Renal cortical epithelial cell (primary cell): ENCODE data around the gene E2F1. TPM values are rescaled to one million over a fixed set of nuclear protein-coding genes. Genes with fewer than 3 reads are reported as not detected.
A peak's percentile ranks its signal among the peaks of the same experiment; 100 is the strongest.

Source experiments
- DNase-seq: peaks from one replicate; pipeline ENCODE4 v3.0.0-alpha.2; 2011; ENCODE audit warnings: low read depth
- total RNA-seq: library from RNA; depleted of rRNA; stranded (reverse); fragments of >200 nt; gene quantifications from 2 replicates; pipeline ENCODE4 v1.2.3, GENCODE V29; 2014

The E2F1 gene
- total RNA-seq, 1 donor from 2014 or later, result 0.89 TPM

DNA sequence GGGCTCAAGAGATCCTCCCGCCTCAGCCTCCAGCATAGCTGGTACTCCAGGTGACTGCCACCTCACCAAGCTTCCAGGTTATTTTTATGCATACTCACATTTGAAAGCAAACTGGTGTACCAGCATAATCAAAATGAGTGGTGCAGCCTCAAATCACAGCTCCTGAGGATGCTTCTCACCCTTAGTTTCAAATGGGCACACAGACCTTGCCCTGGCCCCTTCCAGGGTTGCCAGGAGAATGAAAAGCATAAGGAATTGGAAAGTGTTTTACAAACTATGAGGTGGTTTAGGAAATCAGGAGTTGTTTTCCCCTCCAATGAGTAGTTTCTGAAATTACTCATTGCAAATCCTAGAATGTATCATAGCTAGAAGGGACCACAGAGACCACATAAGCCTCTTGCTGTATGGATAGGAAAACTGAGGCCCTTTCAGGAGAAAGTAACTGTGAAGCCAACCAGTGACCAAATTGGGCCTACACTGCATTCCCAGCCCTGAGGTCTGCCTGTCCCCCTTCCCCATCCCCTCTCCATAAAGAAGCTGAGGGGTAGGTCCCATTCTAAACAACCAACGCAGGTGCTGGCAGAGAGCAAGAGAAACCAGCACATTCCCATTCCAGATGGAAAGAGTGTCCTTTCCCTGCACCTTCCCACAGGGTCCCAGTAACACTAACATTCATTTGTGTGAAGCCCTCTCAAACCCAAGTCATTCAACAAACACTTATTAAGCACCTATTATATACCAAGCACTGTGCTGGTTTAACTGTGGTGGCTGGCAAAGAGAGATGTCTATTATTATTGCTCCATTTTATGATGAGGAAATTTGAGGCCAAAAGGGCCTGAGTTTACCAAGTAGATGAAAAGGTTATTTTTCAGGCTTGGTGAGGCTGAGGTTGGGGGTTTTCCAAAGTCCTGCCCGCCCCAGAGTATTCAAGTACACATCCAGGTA, 2.1 kb upstream of the E2F1 start:
- DNase-seq, result no peak

DNA sequence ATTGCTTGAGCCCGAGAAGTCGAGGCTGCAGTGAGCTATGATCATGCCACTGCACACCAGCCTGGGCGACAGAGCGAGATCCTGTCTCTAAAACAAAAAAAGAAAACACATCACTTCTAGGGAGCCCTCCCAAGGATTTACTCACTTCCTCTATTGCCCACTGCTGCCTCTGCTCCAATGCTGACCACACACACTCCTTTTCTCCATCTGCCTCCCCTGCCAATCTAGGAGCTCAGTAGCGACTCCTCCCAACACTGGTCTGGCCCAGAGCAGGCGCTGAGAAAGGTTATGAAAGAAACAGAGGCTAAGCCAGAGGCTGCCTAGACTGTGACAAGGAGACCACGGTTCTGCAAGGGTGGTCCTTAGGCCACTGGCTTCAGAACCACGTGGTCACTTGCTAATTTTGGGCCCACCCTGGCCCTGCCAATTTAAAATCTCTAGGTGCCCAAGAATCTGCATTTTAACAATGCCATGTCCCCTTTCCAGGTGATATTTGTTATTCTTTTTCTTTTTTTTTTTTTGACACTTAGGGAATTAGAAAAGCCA, 1.3 kb upstream of the E2F1 start:
- no peak for DNase-seq

DNA sequence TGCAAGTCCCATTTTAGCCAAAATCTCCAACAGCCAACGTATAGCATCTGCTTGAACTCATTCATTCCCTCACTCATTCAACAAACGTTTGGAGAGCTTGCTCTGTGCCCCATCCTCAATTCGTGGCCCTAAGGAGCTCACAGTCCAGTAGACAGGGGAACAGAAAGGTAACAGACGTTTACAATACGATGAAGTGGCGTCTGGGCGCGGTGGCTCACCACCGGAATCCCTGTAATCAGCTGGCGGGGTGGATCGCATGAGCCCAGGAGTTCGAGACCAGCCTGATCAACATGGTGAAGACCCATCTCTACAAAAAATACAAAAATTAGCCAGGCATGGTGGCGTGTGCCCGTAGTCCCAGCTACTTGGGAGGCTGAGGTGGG, 790 bp upstream of the E2F1 start:
- no peak for DNase-seq

DNA sequence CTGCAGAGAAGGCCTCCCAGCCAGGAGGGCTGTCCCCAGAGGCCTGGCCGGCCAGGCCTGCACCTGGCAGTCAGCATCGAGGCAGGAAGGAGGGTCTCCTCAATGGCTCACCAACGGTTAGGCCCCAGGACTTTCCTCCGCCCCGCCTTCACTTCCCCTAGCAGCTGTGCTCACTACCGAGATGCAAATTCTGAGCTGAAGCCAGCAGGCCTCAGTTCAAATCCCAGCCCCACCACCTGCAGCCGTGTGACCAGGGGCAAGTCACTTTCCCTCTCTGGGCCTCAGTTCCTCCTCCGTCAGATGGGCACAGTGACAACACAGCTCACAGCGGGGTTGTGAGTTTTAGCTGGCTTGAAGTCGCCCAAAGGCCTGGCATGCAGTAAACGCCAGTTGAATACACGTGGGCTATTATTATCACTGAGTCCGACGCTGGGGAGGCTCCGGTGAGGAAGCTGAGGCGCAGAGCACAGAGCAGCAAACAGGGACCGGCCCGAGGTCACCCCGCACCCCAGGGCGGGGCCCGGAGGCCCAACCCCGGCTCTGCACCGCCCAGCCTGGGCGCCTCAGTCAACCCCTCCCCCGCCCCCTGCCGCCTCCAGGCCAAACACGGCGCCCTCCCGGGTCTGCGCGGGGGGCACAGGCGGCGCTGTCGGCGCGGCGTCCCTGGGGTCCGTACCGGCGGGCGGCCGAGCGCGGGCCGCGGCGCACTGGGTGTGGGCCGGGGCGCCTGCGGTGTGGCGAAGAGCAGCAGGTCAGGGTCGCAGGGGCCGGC, 671 bp downstream of the E2F1 start:
- no peak for DNase-seq

DNA sequence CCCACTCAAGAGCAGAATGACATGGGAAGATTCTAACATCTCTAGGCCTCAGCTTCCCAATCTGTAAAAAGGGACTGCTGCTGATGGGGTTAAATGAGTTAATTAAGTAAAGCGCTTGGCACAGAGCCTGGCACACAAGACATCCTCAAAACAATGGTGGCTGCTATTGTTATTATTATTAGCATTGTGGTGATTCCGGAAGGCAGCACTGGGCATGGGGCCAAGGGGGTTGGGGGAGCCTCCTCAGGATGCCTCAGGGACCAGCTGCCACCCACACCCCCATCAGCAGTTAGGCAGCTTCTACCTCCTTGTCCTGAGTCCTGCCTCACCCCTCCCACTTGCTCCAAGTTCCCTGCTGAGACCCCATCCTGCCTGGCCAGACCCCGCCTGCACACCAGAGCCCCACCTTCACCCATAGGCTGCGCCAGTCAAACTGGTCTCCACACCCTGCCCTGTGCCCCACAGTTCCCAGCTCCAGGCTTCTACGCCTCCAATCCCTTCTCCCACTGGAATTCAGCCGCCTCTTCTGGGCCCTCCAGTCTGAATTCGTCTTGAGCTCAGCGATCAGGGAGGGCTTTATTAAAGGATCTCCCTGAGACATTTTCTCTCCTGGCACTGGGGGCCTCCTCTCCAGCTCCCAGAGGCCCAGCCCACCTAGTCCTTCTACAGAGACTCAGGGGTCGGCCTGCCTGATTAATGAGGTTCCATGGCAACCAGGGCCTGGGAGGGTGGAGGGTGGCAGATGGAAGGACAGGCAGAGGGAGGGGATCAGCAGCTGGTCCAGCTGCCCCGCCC, 1.5 kb downstream of the E2F1 start:
- no peak for DNase-seq

DNA sequence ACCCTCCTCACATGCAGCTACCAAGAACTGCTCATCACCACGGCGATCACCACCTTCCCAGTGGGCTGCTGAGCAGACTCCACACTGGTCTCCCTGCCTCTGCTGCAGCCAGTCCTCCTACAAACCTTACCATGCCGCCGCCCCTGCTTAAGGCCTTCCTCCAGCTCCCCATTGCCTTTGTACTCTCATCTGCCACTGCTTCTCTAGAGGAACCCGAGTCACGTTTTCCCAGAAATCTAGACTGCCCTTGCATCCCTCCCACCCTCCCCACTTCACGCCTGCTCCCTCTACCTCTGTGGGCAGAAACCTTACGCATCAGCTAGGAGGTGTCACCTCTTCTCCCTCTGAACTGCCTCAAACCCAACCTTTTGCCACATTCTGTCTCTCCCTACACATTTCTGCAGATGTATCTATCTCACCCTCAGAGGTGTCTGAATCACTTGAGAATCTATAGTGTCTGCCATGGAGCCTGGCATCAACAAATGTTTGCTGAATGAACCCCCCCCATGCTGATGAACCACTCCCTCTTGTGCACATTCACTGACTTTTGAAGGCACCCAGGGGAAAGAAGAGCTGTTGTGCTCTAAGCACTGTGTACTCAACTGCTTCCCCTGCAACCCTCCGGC, 4.3 kb downstream of the E2F1 start:
- no peak for DNase-seq

DNA sequence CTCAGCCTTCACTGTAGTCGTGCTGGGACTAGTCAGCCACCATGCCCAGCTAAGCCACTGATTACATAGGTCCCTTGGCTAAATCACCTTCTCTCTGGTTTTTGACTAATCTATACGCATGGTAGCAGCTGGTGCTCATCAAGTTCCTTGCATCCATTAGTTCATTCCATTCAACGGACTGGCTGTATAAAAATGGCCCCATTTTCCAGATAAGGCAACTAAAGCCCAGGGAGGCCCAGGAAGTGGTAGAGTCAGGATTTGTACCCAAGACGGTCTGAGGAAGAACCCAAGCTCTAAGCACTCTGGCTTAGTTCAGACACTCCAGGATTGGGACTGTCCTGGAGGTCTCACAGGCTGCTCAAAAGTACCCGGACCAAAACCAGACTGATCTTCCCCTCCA, 4.9 kb downstream of the E2F1 start:
- DNase-seq, result no peak

DNA sequence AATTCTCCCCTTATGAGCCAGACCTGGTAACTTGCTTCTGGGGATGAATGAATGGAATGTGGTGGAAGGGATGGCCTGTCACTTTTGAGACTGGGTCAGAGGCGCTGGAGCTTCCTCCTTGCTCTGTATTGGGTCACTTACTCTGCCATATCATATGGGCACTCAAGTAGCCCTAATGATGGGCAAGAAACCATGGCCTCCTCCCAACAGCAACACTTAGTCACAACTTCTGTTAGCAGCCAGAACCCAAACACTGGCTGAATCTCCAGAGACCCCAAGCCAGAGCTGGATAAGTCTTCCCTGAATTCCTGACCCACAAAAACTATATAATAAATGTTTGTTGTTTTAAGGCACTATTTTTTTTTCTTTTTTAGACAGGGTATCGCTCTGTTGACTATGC, 5.5 kb downstream of the E2F1 start:
- no peak for DNase-seq

DNA sequence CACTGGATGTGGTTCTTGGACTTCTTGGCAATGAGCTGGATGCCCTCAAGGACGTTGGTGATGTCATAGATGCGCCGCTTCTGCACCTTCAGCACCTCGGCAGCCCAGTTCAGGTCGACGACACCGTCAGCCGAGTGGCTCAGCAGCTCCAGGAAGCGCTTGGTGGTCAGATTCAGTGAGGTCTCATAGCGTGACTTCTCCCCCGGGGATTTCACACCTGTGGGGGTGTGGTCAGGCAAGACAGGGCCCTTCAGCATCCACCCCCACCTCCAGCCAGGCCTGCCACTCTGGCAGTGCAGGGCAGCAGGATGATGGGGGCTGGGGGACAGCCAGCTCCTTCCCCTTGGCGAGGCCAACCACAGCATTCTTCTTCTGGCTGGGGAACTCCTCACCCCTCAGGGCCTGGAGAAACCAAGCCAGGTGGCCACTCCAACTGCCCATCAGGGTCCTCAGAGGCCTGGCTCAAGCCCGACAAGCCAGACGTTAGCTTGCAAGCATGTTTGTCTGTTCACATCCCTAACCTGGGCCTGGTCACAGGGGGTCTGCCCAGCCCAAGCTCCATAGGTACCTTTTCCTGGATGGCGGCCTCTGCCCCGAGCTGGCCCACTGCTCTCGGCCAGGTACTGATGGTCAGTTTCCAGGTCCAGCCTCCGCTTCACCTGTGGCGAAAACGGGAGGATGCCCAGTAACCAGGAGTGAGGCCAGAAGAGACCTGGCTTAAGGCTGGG, 6.3 kb downstream of the E2F1 start:
- DNase-seq, result no peak

DNA sequence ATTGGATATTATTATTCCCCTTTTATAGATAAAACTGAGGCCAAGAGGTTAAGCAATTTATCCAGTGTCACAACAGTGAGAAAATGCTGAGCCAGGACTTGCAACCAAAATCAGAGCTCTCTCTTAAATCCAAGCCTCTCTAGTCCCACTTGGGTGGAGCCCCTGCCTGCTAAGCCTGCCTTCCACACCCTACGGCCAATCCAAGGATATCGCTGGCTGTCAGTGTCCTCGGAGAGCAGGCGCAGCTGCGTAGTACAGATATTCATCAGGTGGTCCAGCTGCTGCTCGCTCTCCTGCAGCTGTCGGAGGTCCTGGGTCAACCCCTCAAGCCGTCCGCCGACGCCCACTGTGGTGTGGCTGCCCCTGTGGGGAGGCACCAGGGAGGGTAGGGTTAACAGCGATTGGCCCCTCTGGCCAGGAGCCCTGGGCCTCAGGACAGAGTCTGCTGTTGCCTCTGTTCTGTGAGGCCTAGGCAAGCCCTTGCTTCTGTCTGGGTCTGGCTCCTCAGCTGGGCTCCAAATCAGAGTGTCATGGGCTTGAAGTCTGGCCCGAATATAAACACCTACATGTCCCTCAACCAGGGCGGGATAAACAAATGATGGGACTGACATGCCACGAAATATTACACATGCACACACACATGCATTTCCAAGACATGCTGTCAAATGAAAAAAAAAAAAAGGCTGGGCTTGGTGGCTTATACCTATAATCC, 8.0 kb downstream of the E2F1 start:
- no peak for DNase-seq

DNA sequence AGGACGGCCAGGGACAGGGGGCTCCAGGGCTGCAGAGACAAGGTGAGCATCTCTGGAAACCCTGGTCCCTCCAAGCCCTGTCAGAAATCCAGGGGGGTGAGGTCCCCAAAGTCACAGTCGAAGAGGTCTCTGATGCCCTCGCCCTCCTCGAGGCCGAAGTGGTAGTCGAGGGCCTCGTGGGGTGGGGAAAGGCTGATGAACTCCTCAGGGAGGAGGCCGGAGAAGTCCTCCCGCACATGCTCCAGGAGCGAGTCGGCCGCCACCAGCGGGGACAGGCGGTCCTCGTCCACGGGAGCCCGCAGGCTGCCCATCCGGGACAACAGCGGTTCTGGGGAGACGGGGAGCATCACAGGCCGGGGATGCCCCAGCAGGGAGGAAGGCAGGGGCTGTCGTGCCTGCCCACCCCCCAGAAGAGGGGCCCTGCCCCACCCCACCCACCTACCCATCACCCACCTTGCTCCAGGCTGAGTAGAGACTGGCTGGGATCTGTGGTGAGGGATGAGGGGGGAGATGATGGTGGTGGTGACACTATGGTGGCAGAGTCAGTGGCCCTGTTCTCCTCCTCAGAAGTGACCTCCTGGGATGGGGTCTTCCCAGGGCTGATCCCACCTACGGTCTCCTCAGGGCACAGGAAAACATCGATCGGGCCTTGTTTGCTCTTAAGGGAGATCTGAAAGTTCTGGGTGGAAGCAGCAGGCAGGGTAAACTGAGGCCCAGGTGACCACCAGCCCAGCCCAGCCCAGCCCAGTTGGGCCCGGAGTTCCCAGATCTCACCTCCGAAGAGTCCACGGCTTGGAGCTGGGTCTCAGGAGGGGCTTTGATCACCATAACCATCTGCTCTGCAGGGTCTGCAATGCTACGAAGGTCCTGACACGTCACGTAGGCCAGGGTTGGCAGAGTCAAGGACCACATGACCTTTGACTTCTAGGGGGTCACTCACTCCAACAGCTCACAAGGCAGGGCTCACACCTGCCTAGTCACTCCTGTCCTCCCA, 9.2 kb downstream of the E2F1 start:
- DNase-seq, result no peak

DNA sequence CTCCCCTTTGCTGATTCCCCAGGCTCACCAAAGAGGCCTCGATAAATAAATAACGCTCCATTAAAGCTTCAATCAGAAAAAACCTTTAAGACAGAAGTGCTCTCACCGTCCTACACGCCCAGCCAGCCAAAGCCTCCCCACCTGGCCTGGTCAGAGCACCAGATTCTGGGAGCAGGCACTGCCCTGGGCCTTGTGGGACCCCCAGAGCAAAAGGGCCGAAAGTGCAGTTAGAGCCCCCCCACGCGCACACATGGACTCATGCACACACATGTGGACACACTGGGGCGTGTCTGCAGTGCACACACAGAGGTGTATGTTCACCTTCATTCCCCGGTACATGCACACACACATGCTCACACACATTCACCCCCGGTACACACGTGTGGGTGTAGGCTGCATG, 10.1 kb downstream of the E2F1 start:
- no peak for DNase-seq

DNA sequence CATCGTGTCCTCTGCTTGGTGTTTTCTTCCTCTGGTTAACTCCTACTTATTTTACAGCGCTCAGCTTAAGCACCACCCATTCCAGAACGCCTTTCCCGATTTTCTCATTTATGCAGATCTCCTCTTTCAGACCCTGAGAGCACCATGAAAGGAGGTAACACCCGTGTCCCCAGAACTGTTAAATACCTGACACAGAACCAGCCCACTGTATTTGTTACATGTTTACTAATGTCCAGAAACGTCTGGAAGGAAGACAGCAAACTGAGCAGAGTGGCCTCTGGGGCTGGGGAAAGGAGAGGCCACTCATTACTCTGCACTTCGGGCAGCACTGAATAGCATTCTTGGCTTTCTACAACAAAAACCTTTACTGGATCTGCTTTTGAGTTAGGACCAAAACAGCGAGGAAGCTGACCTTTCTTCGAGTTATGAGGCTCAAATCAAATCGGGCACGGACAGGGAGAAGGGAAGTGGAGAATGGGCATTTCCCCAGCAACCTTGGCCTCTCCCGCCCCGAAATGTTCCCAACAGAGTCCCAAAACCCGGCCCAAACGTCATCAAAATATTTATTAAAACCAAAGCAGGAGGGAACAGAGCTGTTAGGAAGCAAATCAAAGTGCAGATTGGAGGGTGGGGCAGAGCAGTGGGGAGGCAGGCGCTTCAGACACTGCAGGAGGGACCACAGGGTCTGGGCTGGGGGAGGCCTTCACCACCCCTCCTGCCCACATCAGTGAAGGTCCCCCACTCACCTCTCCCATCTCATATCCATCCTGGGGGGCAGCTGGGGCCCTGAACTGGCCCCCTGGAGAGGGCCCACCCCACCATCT, 10.8 kb downstream of the E2F1 start:
- DNase-seq, result peak; percentile 7

DNA sequence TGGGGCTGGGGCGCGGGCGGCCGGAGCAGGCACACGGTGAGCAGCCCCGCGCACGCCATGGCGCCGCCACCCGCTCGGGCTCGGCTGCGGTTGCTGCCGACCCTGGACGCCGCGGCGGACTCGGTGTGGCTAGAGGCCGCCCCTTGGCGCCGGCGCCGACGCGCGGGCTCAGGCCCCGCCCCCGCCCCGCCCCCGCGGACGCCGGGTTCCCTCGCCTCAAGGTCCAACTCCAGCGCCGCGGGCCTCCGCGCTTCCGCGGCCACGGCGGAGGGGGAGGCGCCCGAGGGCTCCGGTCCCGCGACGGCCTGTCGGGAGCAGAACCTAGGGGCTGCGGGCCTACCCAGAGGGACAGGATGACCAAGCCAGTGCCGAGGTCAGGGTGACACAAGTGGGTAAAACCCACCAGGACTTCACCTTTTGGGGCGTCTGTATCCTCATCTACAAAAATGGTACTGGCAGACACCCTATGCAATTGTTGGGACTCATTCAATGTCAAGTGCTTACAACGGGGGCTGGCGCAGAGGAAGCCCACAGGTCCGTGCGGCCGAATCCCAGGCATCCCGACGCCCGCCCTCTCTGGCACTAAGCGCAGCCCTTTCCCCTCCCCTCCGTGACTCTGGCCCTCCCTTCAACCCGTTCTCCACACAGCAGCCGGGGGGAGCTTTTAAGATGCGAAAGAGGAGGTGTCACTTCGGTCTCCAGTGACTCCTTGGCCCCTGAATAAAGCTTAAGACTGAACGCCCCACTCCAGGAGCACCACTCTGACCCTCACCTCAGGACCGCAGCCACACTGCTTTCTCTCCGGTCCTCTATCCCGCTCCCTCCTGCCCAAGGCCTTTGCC, 11.7 kb downstream of the E2F1 start, which contains the start of gene NECAB3:
Gene NECAB3 (minus strand): TSS at position 135 of the 842 bp plus-strand sequence. CDS start 76 bp downstream, at position 59.
- peak; percentile 16 for DNase-seq

DNA sequence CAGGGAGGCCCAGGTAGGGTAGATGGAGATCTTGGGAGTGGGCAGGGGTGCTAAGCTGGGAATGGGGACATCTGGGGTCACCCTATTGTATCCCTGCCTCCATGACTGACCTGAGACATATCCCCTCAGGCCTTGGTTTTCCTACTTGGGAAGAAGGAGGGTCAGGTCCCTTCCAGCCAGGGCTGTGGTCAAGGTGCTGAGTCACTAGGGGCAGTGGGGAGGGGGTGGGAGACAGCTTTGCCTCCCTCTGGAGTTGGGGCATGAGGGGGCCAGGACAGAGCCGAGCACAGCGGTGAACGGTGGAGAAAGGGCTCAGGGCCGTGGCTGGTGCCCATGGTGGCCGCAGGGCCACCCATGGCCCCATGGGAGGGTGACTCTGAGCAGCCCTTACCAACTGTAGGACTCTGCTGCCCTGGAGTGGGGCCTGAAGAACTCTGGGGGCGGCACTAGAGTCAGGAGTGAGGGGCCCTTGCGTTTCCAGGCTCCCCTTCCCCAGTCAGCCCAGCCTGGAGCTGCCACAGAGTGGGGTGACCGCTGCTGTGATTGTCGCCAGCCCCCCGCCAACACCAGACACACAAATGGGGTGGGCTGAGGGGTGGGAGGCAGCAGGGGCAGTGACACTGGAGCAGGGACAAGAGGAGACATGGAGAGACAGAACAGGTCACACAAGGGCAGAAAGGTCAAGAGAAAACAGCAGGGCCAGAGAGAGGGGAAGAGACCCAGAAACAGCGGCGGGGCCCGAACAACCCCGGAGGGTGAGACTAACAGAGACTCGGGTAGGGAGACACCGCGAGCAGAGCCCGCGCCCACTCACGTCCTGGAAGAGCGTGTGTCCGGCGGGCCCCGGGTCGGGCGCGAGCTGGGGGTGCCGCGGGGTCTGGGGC, 12.5 kb downstream of the E2F1 start:
- DNase-seq, result peak; percentile 44

DNA sequence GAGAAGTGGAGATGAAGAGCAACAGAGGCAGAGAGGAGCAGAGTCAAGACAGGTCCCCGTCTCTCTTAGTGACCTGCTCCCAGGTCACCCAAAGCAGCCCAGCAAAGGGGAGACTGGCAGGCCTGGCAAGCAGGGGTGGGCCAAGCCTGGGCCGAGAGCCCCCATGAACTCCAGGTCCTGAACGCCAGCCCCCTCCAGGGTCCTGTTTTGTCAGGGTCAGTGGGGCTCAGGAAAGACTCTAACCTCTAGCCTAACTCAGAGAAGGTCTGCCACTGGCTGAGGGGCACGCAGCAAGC, 13.1 kb downstream of the E2F1 start:
- DNase-seq, result no peak
